ENCODE results near the gene ZNF606.

- no peak for TF ChIP-seq CTCF (IDR thresholded peaks at IDR 0.05)
- TF ChIP-seq POLR2AphosphoS5 (IDR thresholded peaks at IDR 0.05), result no peak
- no peak for TF ChIP-seq POLR2A (IDR thresholded peaks at IDR 0.05; ENCODE audit: low read depth)
- TF ChIP-seq EP300 (IDR thresholded peaks at IDR 0.05), result no peak
Observed at GRCh38 chr19:57935731-57936130, 66.9 kb downstream of the ZNF606 start.

Data from esophagus muscularis mucosa (tissue), 4 donors.